Fibroblast of skin of left quadriceps (primary cell): ENCODE results near the gene EYA3.
"Not testable (repeated sequence)": the region's sequence is repeated elsewhere in the genome, so short reads cannot be mapped to it uniquely, and the experiment has no call there.

Source experiments
- DNase-seq, 2 experiments: peaks; one replicate each; pipeline ENCODE4 v3.0.0-alpha.2; 2013; ENCODE audit warnings: low read depth in 2 of 2

EYA3 gene

DNA sequence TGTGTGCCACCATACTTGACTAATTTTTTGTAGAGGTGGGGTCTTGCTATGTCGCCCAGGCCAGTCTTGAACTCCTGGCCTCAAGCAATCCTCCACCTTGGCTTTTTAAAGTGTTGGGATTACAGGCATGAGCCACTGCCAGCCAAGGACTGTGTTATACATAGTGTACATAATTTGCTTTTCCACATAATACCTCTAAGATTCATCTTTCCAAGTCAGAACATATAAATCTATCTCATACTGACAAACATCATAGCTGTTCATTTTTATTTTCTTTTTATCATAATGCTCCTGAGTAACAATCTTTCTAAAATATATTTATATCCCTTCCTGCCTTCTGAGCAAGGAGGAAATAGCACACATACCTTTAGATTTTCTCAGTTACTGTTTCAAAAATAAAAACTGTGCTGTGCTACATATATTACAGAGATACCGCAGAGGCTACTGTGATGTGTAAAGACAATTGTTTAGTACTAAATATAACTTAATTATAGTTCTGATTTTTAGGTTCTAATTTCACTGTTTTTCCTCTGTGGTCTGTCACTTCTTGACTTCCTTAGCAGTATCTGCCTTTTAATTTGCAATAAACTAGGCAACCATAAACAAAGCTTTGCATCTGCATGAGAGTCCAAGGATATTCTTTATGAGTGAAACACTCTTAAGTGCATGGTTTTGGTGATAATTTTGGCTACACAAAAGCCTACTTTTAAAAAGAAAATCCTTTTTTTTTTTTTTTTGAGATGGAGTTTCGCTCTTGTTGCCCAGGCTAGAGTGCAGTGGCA lies 59.3 kb downstream of the EYA3 start:
- DNase-seq = peak; percentile 25 to 32

DNA sequence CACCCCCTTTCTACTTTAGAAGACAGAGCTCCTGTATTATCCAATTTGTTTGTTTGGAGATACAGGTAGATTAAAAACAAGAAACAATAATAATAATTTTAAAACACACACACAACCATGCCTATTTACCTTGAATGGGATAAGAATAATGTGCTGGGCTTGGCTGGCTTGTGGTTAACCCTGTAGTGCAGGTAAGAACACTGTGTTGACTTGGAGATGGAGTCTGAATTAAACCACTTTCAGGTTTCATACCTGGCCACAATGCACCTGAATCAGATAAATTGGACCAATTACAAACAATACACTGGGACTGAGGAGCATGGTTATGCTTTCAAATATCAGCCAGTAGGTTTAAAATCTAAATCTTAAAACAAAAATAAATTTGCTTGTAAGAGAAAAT lies 60.8 kb downstream of the EYA3 start:
- DNase-seq = no peak

DNA sequence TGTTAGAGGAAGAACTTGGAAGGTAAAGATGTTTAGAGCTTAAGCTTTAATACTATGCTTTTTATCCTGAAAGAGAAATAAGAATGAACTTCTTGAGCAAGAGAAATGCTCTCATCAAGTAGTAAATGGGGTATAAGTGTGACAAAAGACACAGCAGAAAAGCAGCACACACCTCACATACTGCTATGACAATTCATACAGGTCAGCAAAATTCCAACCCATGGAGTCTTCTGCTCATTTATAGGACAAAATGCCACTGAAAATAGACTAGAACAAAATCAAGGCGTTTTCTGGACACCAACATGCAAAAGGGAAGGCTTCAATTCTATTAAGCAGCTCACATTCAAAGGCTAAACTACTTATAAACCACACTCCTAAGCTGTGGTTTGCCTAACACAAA lies 61.2 kb downstream of the EYA3 start:
- no peak for DNase-seq

DNA sequence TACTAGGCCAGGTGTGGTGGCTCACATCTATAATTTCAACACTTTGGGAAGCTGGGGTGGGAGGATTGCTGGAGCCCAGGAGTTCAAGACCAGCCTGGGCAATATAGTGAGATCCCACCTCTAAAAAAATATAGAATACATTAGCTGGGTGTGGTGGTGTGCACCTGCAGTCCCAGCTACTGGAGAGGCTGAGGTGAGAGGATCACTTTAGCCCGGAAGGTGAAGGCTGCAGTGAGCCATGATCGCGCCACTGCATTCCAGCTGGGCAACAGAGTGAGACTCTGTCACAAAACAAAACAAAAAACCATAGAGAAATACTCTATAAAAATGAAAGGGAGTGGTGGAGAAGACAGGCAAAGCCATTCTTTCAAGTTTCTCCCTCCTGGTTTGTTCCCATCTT lies 62.1 kb downstream of the EYA3 start:
- no peak for DNase-seq

DNA sequence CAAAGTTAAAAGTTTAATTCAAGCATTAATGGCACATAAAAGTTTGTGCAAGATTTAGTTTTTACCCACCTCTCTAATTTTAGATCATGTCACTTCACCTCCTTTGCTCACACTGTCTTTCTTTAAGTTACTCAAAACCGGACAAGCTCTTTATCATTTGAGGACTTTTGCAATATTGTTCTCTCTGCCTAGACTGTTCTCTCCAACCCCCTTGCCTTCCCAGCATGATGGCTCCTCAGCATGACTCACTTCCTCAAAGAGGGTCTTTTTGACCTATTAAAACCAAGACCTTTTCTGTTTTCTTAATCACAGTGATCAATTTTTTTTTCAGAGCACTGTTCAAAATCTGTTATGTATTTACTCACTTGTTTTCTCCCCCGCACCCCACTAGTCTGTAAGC lies 67.3 kb downstream of the EYA3 start:
- DNase-seq = no peak

DNA sequence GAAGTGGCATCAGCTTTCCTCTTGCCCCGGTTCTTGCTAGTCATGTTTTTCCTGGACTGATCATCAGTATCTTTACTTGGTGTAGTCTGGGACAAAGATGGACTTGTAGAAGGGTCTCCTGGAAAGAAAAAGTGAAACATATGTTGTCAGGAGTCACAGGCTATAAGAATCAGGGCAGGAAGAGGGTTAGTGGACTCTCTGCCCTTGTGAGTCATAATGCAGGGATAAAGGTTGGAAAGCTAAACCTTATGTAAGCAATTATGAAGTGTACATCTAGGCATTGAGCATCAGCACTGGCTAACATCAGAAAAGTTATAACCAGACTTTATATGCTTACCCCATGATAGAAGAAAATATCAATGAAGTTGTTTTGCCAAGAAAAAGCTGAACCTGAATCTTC lies 77.4 kb downstream of the EYA3 start:
- no peak for DNase-seq

DNA sequence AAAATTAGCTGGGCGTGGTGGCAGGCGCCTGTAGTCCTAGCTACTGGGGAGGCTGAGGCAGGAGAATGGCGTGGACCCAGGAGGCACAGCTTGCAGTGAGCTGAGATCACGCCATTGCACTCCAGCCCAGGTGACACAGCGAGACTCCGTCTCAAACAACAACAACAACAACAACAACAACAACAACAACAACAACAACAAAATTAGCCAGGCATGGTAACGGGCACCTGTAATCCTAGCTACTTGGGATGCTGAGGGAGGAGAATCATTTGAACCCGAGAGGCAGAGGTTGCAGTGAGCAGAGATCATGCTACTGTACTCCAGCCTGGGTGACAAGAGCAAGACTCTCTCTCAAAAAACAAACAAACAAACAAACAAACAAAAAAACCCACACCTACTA lies 85.3 kb downstream of the EYA3 start:
- DNase-seq = not testable (repeated sequence)

DNA sequence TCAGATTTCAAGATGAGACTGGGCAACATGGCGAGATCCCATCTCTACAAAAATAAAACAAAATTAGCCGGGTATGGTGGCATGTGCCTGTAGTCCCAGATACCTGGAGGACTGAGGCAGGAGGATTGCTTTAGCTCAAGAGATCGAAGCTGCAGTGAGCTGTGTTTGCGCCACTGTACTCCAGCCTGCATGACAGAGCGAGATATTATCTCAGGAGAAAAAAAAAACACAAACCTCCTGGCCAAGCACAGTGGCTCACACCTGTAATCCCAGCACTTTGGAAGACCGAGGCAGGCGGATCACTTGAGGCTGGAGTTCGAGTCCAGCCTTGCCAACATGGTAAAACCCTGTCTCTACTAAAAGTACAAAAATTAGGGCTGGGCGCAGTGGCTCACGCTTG lies 85.8 kb downstream of the EYA3 start:
- no peak for DNase-seq

DNA sequence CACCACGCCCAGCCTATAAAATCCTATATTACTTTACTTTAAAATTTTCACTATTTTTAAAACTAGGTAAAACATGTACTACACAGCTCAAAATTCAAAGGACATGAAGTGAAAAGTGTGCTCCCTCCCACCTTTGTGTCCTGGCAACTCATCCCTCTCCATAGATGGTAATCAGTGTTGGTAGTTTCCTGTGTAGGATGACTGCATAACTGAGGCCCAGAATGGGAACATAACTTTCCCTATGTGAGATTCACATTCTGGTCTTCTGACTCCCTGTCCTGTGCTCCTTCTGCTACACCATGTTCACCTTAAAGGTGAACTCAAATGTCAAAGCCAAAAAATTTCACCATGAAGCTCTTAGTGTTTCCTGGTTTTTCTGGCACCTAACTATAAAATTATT lies 89.4 kb downstream of the EYA3 start:
- no peak for DNase-seq

DNA sequence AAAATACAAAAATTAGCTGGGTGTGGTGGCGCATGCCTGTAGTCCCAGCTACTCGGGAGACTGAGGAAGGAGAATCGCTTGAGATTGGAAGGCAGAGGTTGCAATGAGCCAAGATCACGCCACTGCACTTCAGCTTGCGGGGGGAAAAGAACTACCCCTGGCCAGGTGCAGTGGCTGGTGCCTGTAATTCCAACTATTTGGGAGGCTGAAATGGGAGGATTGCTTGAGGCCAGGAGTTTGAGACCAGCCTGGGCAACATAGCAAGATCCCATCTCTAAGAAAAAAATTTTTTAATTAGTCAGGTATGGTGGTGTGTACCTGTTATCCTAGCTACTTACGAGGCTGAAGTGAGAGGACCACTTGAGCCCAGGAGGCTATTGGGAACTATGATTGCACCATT lies 93.9 kb downstream of the EYA3 start:
- not testable (repeated sequence) for DNase-seq

DNA sequence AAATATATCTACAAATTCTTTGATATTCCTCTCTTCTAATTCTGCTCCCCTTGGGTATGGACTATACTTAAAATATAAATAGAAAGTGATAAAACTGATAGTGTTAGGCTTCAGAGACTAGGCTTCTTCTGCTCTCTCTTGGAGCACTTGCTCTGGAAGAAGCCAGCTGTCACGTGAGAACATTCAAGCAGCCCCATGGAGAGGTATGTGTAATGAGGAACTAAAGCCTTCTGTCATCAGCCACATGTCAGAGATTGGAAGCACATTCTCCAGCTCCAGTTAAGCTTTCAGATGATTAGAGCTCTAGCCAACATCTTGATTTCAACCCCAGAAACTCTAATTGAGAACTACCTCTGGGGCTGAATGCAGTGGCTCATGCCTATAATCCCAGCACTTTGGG lies 94.3 kb downstream of the EYA3 start:
- no peak for DNase-seq

DNA sequence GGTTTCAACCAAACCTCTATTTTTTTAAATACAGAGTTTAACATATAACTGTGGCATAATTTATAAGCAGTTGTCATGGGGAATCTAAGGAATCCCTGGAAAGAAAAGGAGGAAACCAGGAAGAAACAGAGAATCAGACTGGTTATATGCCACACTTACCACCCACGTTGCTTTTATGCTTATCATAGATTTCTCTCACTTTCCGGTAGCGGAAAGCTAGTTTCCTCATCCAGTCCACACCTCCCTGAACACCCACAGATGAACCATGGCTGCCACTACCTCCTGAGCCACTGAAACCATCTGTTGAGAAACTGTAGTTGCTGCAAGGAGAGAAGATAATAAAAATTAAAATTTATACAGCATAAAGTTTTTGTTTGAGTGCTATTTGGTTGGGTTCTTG lies 95.2 kb downstream of the EYA3 start:
- no peak for DNase-seq

DNA sequence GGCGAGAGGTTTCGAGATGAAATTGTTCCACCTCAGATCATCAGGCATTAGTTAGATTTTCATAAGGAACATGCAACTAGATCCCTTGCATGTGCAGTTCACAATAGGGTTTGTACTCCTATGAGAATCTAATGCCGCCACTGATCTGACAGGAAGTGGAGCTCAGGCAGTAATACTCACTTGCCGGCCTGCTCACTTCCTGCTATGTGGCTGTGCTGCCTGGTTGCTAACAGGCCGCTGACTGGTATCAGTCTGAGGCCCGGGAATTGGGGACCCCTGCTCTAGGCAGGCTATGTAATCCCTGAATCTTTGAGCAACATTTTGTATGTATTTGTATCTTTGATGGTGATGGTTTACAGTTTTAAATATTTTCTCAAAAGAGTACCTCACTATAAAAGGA lies 96.1 kb downstream of the EYA3 start:
- DNase-seq = no peak

DNA sequence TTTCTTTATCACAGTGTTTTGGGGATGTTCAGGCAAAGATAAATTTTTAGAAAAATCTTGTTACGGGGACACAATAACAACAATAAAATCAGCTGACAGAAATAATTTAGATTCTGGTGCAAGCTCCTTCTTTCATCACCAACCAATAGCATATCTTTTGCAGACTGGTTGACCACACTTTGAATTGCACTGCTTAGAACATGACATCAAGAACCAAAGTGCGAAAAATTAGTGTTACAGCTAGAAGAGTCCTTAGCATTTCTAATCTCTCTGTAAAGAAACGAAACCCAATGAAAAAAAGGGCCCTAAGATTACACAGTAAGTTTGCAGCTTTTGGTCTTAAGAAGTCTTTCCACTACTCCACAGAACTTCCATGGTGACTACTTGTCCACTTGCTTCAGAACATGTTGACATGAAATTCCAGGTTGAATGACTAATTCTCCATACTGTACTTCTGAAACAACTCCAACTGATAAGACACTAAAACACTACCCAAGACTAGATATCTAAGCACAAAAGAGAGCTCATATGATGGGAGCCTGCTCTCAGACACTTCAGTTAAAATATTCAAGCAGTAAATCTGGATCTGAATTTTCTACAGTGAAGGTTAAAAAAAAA lies 97.4 kb downstream of the EYA3 start:
- no peak for DNase-seq

DNA sequence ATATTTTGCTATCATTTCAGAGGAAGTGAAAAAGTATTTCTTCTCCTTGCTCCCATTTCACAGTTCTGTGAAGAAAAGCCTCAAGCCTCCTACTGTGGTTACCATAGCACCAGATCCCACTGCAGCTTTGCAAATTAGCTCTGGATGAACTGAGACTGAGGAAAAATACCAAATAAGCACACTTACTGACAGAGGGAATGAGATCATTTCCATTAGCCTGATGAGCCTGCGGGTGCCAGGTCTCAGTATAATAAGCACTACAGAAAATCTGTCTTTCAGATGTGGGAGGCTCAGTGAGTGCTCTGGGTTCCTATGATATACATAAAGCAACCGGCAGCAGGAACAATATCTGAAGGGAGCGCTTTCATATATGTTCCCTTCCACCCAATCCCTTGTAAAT lies 107.3 kb downstream of the EYA3 start:
- no peak for DNase-seq

DNA sequence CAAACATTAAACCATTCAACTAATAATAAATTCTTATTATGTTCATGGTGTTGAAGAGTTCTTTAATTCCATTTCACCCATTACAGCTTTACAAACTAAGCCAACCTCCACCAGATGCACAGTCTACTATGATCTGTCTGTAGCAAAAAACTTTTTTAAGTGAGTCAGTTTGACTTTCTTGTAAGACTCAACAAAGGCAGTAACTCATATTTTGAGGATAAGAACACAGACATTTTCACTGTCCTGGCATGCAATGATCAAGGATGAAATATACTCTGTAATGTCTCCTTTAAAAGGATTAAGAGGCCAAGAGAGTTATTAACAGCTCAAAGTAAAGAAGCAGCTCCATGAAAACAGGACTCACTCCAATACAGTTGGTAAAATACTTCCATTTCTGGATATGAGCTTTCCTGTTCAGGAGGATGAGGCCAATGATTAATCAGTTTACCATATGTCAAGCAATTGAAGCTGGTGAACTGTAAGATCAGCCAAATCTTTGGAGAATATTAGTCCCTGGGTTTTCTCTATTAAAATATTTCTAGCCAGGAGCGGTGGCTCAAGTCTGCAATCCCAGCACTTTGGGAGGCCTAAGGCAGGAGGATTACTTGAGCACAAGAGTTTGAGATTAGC lies 108.1 kb downstream of the EYA3 start:
- DNase-seq = no peak

DNA sequence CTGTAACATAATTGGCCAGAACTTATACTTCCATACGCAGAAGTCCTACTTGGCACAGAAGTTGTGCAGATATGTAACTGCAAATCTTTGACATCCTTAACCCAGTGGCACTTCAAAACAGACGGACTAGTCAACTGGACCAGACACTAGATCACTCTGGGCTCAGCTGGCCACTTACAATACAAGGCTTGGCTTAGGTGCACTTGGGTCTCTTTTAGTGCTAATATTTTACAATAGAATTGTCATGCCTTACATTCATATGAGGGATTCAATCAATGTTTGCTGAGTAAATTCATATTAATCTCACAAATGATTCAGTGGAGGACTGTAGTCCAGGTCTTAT lies 108.6 kb downstream of the EYA3 start:
- no peak for DNase-seq

DNA sequence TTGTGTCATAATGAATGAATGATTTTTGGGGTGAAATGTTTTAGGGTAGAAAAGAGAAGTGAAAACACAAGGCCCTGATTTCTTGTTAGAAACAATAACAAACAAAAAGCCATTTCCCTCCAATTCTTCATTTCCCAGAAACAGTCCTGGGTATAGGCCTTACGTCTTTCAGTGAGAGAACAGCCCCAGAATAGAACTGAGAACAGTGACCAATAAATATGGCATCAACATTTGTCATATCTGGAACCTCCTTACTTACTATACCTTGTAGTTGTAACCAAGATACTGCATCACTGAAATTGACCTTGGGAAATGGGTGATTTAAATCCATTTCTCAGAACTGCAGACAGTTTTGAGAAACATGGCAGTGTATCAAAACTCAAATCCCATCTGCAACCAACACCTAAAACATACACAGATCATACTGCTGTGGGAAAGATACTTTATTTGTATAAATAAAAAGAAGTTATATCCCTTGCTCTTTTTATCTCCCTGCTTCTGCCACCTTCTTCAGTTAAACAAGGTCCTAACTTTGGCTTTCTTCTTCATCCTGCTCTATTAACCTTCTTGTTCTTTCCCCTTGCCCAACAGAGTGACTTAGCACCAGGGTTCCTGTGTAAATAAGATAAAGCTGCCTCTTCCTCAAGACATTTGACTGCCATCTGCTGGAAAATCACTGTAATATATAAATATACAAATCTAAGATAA lies 109.1 kb downstream of the EYA3 start:
- peak; percentile 23 to 28 for DNase-seq

DNA sequence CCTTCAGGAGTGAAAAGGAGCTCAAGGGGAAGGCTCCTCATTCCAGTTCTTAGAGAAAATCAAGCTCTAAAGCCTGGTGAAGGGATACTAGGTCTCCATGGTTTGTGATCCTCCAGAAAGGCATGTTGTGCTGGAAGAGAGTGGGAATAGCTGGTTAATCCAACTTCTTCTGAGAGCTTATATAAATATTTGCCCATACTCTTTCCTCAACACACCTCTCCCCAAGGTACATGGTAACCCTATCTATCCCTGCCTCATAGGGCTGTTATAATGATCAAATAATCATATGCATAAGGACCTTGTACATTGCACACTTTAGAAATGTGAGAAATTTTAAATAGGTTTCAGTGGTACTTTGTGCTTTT lies 114.0 kb downstream of the EYA3 start:
- no peak for DNase-seq

DNA sequence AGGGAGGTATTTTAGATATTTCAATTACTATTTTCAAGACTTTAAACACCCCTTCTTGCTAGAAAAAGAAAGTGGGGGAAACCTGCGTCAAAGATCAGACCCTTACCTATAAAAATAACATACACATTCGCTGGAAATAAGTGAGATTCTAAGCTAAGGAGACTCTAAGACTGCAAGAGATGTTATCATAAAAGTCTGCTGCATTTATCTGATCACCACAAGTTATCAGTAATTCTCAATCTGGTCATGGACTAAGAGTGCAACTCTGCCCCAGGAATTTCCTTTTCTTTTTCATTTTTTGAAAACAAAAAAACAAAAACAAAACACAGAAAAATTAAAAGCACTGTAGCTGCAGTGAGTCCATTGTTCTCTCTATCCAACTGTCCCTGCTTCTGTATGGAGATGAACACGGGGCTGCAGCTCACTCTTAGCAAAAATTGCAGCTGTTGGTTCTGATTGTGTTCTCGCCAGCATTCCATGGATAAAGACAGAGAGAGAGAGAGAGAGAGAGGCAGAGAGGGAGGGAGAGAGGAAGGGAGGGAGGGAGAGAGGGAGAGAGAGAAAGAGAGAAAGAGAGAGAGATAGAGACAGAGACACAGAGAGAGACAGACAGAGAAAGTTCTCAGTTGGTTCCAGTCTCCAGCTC lies 114.5 kb downstream of the EYA3 start:
- no peak for DNase-seq

DNA sequence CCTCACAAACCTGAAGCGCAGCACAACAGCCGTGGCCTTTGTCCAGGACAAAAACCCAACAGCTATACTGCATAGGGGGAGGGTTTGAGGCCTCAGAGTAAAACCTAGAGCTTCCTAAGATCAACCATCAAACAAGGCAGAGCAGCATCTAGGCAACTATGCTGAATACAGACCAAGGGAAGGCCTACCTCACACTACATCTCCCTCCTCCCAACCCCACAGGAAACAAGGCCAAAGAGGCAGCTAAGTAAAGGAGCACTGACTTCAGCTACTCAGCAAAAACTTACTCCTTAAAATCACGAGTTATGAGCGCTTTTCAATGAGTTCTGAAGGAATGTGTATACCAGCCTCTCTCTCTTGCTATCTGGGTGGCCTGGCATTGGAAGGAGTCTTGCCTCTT lies 116.3 kb downstream of the EYA3 start:
- no peak for DNase-seq

DNA sequence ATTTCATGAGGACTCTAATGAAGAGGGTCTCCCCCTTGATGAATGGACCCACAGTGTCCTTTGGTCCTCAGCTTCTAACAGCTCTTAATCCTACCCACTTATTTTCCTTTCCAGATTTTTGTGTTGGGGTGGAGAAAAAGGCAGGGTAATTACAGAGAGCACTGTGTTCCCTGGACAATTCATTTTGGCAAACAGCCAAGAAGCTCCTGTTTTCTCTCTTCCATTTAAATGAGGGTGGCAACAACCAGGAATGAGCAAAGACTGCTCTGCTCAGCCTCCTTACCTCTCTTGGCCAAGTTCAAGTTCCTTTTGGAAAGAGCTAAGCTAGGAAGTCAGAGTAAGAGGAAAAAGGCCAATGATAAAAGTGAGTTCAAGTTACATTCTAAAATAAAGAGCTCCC lies 116.7 kb downstream of the EYA3 start:
- DNase-seq = no peak
